GM23248 (cell line): Measurements from ENCODE around the gene TOP1.

ENCODE experiments used
- EZH2 ChIP-seq: fragments of 200-600 bp; sonication (generic); IDR thresholded peaks from 2 replicates; pipeline ENCODE4 v1.6.1; 2018; ENCODE audit warnings: antibody characterized with exemption, mild to moderate bottlenecking; ENCODE audit not compliant: insufficient read depth, poor library complexity, severe bottlenecking
- EZH2phosphoT487 ChIP-seq: fragments of 200-600 bp; sonication (generic); IDR thresholded peaks from 2 replicates; pipeline ENCODE4 v1.6.1; 2018; ENCODE audit warnings: antibody characterized with exemption, moderate library complexity, mild to moderate bottlenecking, low read depth; ENCODE audit not compliant: insufficient read depth

GRCh38 chr20:41166201-41167117, 137.8 kb downstream of the TOP1 start:
- TF ChIP-seq EZH2phosphoT487, result no peak
- TF ChIP-seq EZH2, result no peak
